ENCODE measurements around the gene PODXL2.
"Not testable (repeated sequence)": the region's sequence is repeated elsewhere in the genome, so short reads cannot be mapped to it uniquely, and the experiment has no call there.

Gene PODXL2

DNA sequence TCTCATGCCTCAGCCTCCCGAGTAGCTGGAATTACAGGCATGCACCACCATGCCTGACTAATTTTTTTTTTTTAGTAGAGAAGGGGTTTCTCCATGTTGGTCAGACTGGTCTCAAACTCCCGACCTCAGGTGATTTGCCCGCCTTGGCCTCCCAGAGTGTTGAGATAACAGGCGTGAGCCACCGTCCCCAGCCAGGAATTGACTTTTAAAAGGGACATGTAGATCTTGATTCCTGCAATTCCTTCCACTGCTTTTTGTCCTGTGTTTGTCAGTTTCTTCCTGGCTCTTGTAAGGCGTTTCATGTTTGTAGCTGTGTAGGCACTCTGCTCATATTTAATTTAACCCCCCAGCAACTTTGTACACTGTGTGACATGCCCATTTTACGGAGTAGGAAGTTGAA lies 23.4 kb upstream of the PODXL2 start:
- not testable (repeated sequence) for DNase-seq

DNA sequence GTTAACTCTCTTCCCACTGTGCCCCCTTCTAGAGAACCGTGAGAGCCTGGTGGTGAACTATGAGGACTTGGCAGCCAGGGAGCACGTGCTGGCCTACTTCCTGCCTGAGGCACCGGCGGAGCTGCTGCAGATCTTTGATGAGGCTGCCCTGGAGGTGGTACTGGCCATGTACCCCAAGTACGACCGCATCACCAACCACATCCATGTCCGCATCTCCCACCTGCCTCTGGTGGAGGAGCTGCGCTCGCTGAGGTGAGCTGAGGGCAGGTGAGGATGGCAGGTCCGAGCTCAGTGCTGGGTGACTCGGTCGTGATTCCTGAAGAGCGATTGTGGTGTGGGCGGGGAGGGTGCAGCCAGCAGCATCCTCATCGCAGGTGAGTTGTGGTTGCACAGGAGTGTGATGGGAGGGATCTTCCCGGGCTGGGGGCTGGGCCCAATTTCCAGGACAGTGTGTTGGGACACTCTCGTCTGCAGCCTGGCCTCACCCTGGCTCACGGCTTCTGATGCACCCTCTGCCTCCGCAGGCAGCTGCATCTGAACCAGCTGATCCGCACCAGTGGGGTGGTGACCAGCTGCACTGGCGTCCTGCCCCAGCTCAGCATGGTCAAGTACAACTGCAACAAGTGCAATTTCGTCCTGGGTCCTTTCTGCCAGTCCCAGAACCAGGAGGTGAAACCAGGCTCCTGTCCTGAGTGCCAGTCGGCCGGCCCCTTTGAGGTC lies 22.7 kb upstream of the PODXL2 start:
- DNase-seq: no peak

- DNase-seq: no peak
Observed at GRCh38 chr3:127606981-127607595, 21.9 kb upstream of the PODXL2 start.

DNA sequence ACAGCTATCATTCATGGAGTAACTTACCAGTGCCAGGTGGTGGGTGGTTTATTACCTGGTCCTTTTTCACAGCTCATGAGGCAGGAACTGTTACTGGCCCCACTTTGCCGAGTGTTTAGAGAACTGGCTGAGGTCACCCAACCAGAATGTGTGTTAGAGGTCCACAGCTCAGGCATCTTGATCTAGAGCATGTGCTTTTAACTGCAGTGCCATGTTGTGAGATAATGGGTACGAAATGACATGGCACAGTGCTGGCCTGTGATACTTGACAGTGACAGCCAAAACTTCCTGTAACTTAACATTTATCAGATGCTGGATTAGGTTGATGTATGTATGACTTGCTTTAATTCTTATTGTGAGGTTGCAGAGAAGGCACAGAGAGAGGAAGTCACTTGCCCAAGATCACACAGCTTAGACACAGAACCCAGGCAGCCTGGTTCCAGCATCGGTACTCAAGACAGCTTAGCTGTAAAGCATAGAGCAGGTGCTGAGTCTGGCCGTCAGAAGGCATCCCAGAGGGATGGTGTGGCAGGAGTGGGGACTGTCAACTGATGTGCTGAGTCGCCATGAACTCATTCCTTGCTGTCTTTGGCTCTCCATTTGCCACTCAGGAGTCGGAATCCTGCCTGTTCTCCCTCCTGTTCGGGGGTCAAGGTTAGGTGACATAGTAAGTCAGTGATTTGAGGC lies 21.2 kb upstream of the PODXL2 start:
- no peak for DNase-seq

DNA sequence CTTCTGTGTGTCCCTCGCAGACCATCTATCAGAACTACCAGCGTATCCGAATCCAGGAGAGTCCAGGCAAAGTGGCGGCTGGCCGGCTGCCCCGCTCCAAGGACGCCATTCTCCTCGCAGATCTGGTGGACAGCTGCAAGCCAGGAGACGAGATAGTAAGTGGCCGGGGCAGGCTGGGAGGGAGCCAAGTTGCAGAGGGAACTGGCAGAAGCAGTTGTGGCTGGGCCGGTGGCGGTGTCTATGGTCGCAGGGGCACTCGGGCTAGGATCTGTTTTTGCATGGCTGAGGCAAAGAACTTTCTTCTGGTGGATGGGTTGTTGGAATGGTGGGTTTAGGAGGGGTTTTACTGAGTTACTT lies 20.6 kb upstream of the PODXL2 start:
- DNase-seq: no peak

DNA sequence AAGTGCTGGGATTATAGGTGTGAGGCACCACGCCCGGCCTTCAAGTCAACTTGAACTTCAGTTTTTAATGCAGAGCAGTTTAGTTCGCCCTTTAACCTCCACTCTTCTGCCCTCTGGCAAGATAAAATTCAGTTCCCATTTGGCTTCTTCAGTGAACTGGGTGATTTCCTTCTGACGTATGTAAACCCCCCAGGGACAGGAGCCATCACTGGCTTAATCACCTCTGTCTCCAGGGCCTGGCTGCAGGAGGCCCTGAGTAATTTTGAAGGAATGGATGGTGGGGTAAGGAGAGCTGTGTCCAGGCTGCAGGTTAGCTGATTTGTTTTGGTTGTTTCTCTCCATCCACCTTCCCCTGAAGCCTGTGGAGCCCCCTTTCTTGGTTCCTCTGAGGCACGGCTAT lies 18.9 kb upstream of the PODXL2 start:
- no peak for DNase-seq

DNA sequence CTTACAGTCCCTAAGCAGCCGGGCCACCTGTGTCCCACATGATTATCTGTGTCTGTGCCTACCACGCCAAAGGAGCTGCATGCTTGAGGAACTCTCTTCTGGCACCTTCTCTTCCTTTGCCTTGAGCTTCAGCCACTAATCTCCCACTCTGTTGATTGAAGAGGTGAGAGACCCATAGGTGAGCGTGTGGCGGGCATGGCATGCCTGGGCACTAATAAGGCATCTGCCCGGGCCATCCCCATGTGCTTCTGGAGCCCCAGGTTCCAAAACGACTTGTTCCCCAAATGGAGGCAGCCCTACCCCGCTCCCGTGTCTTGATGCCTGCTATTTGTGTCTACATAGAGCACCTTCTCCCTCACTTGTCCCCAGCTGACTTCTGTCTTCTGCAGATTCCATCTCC lies 17.7 kb upstream of the PODXL2 start:
- no peak for DNase-seq

DNA sequence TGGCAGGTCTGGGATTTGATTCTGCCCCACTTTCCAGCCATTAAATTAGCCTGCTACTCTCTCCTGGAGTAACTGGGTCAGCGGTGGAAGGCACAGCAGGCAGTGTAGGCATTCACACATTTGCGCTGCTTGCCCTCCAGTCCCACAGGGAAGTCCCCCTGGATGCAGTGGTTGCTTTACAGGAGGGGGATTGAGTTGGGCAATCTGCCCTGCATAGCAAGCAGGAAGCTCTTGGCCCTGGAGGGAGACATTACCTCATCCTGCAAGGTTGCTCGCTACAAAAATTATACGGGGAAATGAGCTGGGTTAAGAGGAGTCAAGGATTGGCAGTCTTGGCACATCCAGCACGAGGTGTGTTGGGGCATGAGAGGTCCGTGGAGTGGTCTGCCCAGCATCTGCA lies 16.0 kb upstream of the PODXL2 start:
- DNase-seq: no peak

DNA sequence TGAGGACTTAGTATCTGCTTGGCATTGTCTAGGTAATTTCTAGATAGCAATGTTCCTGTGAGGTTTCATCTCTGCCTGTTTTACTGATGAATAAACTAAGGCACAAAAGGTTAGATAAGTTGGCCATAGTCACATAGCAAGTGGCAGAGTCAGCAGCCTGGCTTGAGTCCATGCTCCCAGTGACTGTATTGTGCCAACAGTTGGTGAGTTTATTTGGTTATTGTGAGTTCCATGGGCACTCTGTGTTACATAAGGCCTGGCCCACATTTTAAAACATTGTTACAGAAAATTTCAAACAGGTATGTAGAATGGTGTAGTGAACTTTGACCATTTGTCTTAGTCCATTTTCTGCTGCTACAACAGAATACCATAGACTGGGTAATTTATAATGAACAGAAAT lies 15.6 kb upstream of the PODXL2 start:
- DNase-seq: no peak

DNA sequence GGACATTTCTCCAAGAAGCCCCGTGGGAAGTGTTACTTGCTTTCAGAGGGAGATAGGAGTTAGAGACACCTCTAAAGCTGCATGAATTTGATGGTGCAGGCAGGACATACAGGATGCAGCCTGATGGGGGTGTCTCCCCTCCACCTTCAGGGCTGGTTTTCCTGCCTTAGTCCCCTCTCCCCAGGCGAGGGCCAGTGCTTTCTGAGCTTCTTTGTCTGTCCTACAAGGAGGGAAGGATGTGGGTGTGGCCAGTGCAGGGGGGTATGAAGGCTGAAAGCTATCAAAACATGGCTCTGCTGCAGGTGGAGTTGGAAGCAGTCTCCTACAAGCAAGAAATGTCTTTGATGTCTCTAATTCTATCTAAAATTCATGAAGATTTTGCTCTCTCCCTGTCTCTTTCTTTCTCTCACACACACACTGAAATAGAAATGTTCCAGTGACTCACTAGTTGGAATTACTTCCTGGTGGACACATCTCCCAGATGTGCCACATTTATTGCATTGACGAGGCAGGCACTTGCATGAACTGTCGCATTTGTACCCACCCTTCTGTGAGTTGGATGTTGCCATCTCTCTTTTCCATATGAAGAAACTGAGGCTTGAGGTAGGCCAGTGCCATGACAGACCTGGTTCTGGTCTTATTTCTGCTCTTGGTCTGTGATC lies 13.9 kb upstream of the PODXL2 start:
- no peak for DNase-seq

- DNase-seq: no peak
Observed at GRCh38 chr3:127615631-127616305, 13.2 kb upstream of the PODXL2 start.

DNA sequence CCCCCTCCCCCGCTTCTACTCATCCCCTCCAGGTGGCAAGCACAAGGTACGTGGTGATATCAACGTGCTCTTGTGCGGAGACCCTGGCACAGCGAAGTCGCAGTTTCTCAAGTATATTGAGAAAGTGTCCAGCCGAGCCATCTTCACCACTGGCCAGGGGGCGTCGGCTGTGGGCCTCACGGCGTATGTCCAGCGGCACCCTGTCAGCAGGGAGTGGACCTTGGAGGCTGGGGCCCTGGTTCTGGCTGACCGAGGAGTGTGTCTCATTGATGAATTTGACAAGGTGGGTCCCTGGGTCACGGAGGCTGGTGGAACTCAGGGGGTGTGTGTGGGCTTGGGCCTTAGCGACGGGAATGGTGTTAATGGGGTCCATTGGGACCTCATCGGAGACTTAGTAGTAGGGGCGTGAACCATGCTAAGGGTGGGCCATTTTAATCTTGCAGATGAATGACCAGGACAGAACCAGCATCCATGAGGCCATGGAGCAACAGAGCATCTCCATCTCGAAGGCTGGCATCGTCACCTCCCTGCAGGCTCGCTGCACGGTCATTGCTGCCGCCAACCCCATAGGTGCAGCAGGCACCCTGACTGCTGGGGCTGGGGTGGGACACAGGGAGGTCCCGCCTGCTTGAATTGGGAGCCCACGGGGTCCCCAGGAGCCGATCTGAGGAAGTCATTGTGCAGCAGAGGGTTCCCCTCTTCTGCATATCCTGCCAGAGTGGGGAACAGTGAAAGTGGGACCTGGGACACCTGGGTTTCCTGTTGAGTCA lies 12.0 kb upstream of the PODXL2 start:
- no peak for DNase-seq

GRCh38 chr3:127618891-127619290 lies 10.1 kb upstream of the PODXL2 start:
- DNase-seq: no peak

- no peak for DNase-seq
Observed at GRCh38 chr3:127620637-127621375, 8.2 kb upstream of the PODXL2 start.

DNA sequence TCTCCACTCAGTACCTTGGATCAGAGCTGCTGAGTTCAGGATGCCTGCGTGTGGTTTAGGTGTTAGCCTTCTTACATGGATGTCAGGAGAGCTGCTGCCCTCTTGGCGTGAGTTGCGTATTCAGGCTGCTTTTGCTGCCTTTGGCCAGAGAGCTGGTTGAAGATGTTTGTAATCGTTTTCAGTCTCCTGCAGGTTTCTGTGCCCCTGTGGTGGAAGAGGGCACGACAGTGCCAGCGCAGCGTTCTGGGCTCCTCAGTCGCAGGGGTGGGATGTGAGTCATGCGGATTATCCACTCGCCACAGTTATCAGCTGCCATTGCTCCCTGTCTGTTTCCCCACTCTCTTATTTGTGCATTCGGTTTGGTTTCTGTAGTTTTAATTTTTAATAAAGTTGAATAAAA lies 7.0 kb upstream of the PODXL2 start:
- DNase-seq: no peak

DNA sequence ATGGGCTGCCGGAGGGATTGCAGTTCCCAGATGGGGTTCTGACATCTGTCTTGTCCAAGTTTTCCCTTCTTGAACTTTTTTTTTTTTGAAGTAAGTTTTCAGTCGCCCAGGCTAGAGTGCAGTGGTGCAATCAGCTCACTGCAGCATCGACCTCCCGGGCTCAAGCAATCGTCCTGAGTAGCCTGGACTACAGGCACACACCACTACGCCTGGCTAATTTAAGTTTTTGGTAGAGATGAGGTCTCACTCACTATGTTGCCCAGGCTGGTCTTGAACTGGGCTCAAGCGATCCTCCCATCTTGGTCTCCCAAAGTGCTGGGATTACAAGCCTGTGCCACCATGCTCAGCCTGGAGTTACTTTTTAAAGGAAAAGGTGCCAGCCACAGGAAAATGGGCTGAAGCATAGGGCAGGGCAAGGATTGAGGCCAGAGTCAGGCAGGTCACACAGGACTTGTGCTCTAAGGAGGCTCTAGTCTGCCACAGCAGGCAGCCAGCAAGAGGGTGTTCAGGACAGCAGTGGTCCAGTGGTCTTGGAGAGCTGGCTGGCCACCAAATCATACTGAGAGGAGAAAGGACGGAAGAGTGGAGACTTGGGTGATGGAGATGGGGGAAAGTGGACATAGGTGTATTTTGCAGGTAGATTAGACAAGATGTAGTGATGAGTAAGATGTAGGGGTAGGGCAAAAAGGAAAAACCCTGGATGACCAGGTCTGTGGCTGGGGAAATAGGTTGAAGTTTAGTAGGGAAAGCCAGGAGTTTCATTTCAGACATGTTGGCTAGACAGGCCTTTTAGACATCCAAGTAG lies 6.0 kb upstream of the PODXL2 start:
- DNase-seq: no peak

DNA sequence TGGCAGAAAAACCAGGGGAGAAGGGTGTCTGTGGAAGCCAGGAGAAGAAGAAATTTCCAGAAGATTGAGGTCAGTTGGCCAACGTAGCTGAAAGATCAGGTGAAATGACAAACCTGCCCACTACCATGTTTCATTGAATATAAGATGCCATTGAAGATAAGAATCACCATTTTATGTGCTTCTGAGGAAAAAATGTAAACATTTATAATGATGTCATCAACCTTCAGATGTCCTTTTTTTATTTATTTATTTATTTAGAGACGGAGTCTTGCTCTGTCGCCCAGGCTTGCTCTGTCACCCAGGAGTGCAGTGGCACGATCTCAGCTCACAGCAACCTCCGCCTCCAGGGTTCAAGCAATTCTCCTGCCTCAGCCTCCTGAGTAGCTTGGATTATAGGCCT lies 4.9 kb upstream of the PODXL2 start:
- DNase-seq: no peak

DNA sequence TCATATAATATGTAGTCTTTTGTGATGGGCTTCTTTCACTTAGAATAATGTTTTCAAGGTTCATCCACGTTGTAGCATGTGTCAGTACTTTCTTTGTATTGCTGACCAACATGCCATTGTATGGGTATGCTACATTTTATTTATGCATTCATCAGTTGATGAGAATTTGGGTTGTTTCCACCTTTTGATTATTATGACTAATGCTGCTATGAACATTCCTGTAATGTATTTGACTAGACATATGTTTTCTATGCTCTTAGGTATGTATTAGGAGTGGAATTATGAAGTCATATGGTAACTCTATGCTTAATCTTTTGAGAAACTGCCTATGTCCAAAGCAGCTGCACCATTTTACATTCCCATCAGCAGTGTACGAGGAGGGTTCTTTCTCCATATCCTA lies 3.2 kb upstream of the PODXL2 start:
- no peak for DNase-seq

GRCh38 chr3:127628426-127628787 lies 578 bp upstream of the PODXL2 start:
- no peak for DNase-seq

DNA sequence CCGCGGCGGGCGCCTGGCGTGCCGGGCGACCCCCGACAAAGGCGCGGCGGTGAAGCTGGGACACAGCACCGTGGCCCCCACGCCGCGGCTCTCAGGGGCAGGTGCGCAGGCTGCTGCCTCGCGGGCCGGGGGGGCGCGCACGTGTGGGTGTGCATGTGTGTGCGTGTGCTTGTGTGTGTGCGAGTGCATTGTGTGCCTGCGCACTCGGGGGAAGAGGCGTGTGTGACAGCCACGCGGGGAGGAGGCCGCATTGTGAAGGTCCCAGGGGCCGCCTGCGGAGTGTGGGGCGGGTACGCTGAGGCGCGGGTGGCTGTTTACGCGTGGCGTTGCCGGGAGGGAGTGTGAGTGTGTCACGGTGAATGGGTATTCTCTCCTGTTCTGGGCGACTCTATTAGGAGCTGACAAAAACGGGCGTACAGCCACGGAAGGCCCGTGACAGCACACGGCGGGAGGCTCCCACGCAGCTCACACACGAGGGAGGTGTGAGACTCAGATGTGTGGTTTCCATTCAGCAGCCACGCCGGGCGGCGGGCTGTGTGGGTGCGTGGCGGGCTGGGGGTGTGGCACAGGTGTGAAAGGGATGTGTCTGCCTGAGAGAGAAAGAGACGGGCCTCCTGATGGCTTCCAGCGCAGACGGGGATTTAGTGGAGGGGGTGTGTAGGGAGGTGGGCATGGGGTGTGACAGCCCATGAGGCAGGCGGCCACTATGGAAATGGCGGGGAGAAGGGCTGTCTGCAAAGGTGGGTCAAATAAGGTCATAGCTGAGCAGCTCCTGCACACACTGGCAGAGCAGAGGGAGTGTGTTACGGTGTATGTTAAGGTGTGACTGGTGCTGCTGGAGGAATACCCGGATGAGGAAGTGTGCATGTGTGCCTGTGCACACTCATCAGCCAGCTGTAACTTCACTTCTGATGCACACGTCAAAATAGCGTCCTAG lies 750 bp downstream of the PODXL2 start:
- DNase-seq: peak; percentile 23
